ENCODE data around the gene ASXL3. TPM values are rescaled to one million over a fixed set of nuclear protein-coding genes. Genes with fewer than 3 reads are reported as not detected.

Gene ASXL3
- total RNA-seq, 2 donors from 2014 or later, result 0.71 to 1.1 TPM

DNA sequence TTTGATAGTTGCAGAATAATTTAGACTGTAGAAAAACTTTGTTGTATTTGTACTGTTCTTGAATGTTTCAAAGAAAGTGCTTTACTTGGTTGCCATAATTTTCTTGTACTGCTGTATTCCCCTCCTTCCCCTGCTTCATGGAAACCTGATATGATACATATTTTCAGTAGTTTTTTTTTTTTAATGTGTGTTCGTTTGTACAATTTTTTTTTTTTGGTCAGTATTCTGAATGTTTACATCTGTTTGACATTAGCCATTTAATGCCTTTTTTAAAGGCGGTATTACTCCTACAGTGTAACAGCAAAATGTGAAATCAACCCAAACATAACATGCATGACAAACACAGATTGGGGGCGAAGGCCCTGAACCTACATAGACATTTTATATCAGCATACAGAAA is 172.3 kb downstream of the ASXL3 start:
- Histone ChIP-seq H3K27ac (ENCODE audit: low read depth, low read length) (no peak overlapping the region), H3K4me1 (ENCODE audit: control insufficient read depth, insufficient read depth, low read length) (no peaks in the 10 kb centered on the region), H3K27me3 (ENCODE audit: control insufficient read depth, insufficient read depth, low read length, poor library complexity, severe bottlenecking) (no peaks in the 10 kb centered on the region), H3K9ac (ENCODE audit: extremely low read depth, low read length, poor library complexity, severe bottlenecking) (no peak overlapping the region), H3K36me3 (ENCODE audit: control insufficient read depth, insufficient read depth, low read length) (no peaks in the 10 kb centered on the region), H3K9me3 (ENCODE audit: control insufficient read depth, low read length) (no peaks in the 10 kb centered on the region), H3K4me3 (ENCODE audit: low read length) (no peak overlapping the region)
- H3K27me3 Mint-ChIP-seq (ENCODE audit: insufficient read depth), result peaks cover 2% of the 10 kb centered on the region
- TF ChIP-seq, protein P1, sequence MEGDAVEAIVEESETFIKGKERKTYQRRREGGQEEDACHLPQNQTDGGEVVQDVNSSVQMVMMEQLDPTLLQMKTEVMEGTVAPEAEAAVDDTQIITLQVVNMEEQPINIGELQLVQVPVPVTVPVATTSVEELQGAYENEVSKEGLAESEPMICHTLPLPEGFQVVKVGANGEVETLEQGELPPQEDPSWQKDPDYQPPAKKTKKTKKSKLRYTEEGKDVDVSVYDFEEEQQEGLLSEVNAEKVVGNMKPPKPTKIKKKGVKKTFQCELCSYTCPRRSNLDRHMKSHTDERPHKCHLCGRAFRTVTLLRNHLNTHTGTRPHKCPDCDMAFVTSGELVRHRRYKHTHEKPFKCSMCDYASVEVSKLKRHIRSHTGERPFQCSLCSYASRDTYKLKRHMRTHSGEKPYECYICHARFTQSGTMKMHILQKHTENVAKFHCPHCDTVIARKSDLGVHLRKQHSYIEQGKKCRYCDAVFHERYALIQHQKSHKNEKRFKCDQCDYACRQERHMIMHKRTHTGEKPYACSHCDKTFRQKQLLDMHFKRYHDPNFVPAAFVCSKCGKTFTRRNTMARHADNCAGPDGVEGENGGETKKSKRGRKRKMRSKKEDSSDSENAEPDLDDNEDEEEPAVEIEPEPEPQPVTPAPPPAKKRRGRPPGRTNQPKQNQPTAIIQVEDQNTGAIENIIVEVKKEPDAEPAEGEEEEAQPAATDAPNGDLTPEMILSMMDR (conservative IDR thresholded peaks at IDR 0.05), result no peak
- H3K9me3 Mint-ChIP-seq, result no peaks in the 10 kb centered on the region
- no peaks in the 10 kb centered on the region for H3K36me3 Mint-ChIP-seq (ENCODE audit: low read depth)
- H3K4me1 Mint-ChIP-seq, result peaks cover 11% of the 10 kb centered on the region
- WGBS, 2 experiments (ENCODE audit: insufficient coverage in 1 of 2, insufficient read length in 1 of 2), result 89% methylated on average over 2 of the region's 3 CpGs; no CpG with 5 or more reads in 1 of the 2 experiments
- DNase-seq, result no peak
- no peak overlapping the region for H3K4me3 Mint-ChIP-seq
- H3K27ac Mint-ChIP-seq, result no peak overlapping the region

DNA sequence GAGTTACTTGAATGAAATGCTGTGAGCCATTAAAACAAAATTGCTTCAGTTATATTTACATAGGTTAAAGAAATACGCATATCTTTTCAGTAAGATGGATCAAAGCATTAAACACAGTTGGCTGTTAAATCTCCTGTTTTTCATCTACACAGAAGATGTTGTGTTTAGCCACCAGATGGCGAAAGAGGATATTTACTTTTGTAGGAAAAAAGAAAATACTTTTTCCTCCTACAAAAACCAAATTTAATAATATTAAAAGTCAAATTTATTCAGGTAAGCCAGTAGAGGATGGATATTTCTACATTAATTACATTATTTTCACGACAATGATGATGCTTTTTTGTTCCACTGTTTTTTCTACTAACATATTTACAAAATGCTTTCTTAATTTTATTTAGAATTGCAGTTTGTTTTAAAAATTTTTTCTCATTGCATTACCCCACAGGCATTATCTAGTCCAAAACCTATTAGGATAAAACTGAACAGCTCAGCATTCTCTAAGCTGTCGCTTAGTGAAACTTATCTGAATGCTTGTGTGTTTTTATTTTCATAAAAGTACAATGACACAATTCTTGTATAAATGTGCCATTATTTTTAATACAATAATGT is 173.7 kb downstream of the ASXL3 start:
- Histone ChIP-seq H3K9ac (ENCODE audit: extremely low read depth, low read length, poor library complexity, severe bottlenecking) (no peak overlapping the region), H3K27ac (ENCODE audit: low read depth, low read length) (no peak overlapping the region), H3K4me1 (ENCODE audit: control insufficient read depth, insufficient read depth, low read length) (no peaks in the 10 kb centered on the region), H3K36me3 (ENCODE audit: control insufficient read depth, insufficient read depth, low read length) (no peaks in the 10 kb centered on the region), H3K9me3 (ENCODE audit: control insufficient read depth, low read length) (no peaks in the 10 kb centered on the region), H3K4me3 (ENCODE audit: low read length) (no peak overlapping the region), H3K27me3 (ENCODE audit: control insufficient read depth, insufficient read depth, low read length, poor library complexity, severe bottlenecking) (no peaks in the 10 kb centered on the region)
- DNase-seq, result no peak
- TF ChIP-seq, protein P1 (conservative IDR thresholded peaks at IDR 0.05), result peak; percentile 79
- 30% methylated on average over 1 of the region's 4 CpGs; no CpG with 5 or more reads in 1 of the 2 experiments for WGBS, 2 experiments (ENCODE audit: insufficient coverage in 1 of 2, insufficient read length in 1 of 2)
- Mint-ChIP-seq H3K4me1 (peaks cover 11% of the 10 kb centered on the region), H3K4me3 (no peak overlapping the region), H3K27ac (no peak overlapping the region), H3K9me3 (no peaks in the 10 kb centered on the region), H3K36me3 (ENCODE audit: low read depth) (no peaks in the 10 kb centered on the region), H3K27me3 (ENCODE audit: insufficient read depth) (no peaks in the 10 kb centered on the region)

DNA sequence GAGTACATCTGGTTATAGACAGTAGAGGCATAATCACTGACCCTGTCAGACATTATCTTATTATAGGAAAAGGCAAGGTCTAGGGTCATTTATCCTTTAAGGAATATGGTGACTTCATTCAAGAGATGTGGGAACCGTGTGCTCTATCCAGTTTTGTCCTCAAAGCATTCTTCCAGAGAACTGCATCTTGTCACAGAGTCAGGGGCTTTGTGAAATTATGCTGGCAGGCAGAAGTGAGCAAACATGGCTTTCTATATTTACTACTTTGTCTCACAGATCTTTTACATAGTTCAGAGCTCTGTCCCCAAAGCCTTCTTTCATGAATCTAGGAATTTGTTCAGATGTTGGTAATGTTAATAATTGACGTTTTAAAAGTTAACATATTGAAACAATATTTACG is 177.4 kb downstream of the ASXL3 start:
- Histone ChIP-seq H3K27me3 (ENCODE audit: control insufficient read depth, insufficient read depth, low read length, poor library complexity, severe bottlenecking) (no peaks in the 10 kb centered on the region), H3K9ac (ENCODE audit: extremely low read depth, low read length, poor library complexity, severe bottlenecking) (no peak overlapping the region), H3K4me1 (ENCODE audit: control insufficient read depth, insufficient read depth, low read length) (no peaks in the 10 kb centered on the region), H3K27ac (ENCODE audit: low read depth, low read length) (no peak overlapping the region), H3K36me3 (ENCODE audit: control insufficient read depth, insufficient read depth, low read length) (no peaks in the 10 kb centered on the region), H3K4me3 (ENCODE audit: low read length) (no peak overlapping the region), H3K9me3 (ENCODE audit: control insufficient read depth, low read length) (no peaks in the 10 kb centered on the region)
- H3K4me1 Mint-ChIP-seq, result no peaks in the 10 kb centered on the region
- no peak for DNase-seq
- no peaks in the 10 kb centered on the region for H3K27me3 Mint-ChIP-seq (ENCODE audit: insufficient read depth)
- H3K36me3 Mint-ChIP-seq (ENCODE audit: low read depth), result no peaks in the 10 kb centered on the region
- no peaks in the 10 kb centered on the region for H3K9me3 Mint-ChIP-seq
- no peak overlapping the region for H3K27ac Mint-ChIP-seq
- TF ChIP-seq, protein P1 (conservative IDR thresholded peaks at IDR 0.05), result no peak
- no peak overlapping the region for H3K4me3 Mint-ChIP-seq
- WGBS, 2 experiments (ENCODE audit: insufficient coverage in 1 of 2, insufficient read length in 1 of 2), result 83 to 99% methylated on average over 1 to 3 of the region's 3 CpGs
